H1 (cell line): ENCODE data around the gene PSME2. TPM values are rescaled to one million over a fixed set of nuclear protein-coding genes. Genes with fewer than 3 reads are reported as not detected.

ENCODE experiments used
- ASH2L ChIP-seq: fragments of 200-600, 300-600 bp; sonication (generic); IDR thresholded peaks from one replicate; pipeline ENCODE4 v1.7.1; 2017; ENCODE audit warnings: low read length
- CHD2 ChIP-seq: IDR thresholded peaks from 2 replicates; pipeline ENCODE4 v1.6.1; 2012; ENCODE audit warnings: low read length, improper control_type of control experiment
- KDM4A ChIP-seq: IDR thresholded peaks from one replicate; pipeline ENCODE4 v1.7.1; 2012; ENCODE audit warnings: low read depth, mild to moderate bottlenecking, moderate library complexity, low read length, inconsistent platforms; ENCODE audit not compliant: severe bottlenecking
- NRF1 ChIP-seq: IDR thresholded peaks from 2 replicates; pipeline ENCODE4 v1.6.1; 2011; ENCODE audit warnings: mild to moderate bottlenecking, low read depth, low read length, improper control_type of control experiment
- PHF8 ChIP-seq: fragments of 200-600 bp; sonication (generic); conservative IDR thresholded peaks from 2 replicates; pipeline ENCODE4 v1.7.1; 2012; ENCODE audit warnings: low read depth, mild to moderate bottlenecking, inconsistent platforms, low read length, moderate library complexity
- SIN3A ChIP-seq, 2 experiments: IDR thresholded peaks in 1 of 2; conservative IDR thresholded peaks in 1 of 2; 2 replicates each; pipeline ENCODE4 v1.6.1; 2011 to 2012; ENCODE audit warnings: low read length in 2 of 2, improper control_type of control experiment in 1 of 2, low read depth in 1 of 2, mild to moderate bottlenecking in 1 of 2
- SP4 ChIP-seq: IDR thresholded peaks from 2 replicates; pipeline ENCODE4 v1.6.1; 2012; ENCODE audit warnings: low read length, inconsistent platforms
- SRF ChIP-seq: IDR thresholded peaks from 2 replicates; pipeline ENCODE4 v1.6.1; 2011; ENCODE audit warnings: mild to moderate bottlenecking, low read depth, low read length, moderate library complexity
- TBP ChIP-seq: IDR thresholded peaks from 2 replicates; pipeline ENCODE4 v1.6.1; 2011; ENCODE audit warnings: low read depth, low read length, improper control_type of control experiment
- polyA plus RNA-seq, 7 experiments: library from polyadenylated mRNA; depleted of rRNA in 3 of 7; stranded (reverse) in 5 of 7; unstranded in 2 of 7; fragments of >200 nt in 5 of 7; fragments of 200-250 nt in 2 of 7; gene quantifications; 1 replicate in 5 of 7; 2 replicates in 1 of 7; 4 replicates in 1 of 7; pipeline versions ENCODE4 v1.2.1 to v1.2.3, GENCODE V29; 2011 to 2013; ENCODE audit warnings: missing spikeins in 2 of 7, mixed read lengths in 2 of 7
- total RNA-seq: library from RNA; stranded (reverse); fragmentation: NEBNext Ultra II Directional; extraction: Animal tissue kit (Norgen Biotek cat#: 25700); gene quantifications from 2 replicates; pipeline ENCODE4 v1.2.1, GENCODE V29; 2021
- TF ChIP-seq, protein P1 (sequence below): fragments of 300-600 bp; sonication (generic); IDR thresholded peaks from 2 replicates; pipeline ENCODE4 v1.7.1; 2012; ENCODE audit warnings: low read length, moderate library complexity, mild to moderate bottlenecking, inconsistent platforms; ENCODE audit not compliant: insufficient replicate concordance

The PSME2 gene
- total and polyA plus RNA-seq, 2 of the 8 experiments (the other 6 are each of a cell fraction or from before 2014, with no cell fraction given) = 71.8 to 111 TPM

GRCh38 chr14:24135834-24136683 lies 10.4 kb downstream of the PSME2 start, which contains the start of gene PSME1 (continued):
- TF ChIP-seq, protein P1, sequence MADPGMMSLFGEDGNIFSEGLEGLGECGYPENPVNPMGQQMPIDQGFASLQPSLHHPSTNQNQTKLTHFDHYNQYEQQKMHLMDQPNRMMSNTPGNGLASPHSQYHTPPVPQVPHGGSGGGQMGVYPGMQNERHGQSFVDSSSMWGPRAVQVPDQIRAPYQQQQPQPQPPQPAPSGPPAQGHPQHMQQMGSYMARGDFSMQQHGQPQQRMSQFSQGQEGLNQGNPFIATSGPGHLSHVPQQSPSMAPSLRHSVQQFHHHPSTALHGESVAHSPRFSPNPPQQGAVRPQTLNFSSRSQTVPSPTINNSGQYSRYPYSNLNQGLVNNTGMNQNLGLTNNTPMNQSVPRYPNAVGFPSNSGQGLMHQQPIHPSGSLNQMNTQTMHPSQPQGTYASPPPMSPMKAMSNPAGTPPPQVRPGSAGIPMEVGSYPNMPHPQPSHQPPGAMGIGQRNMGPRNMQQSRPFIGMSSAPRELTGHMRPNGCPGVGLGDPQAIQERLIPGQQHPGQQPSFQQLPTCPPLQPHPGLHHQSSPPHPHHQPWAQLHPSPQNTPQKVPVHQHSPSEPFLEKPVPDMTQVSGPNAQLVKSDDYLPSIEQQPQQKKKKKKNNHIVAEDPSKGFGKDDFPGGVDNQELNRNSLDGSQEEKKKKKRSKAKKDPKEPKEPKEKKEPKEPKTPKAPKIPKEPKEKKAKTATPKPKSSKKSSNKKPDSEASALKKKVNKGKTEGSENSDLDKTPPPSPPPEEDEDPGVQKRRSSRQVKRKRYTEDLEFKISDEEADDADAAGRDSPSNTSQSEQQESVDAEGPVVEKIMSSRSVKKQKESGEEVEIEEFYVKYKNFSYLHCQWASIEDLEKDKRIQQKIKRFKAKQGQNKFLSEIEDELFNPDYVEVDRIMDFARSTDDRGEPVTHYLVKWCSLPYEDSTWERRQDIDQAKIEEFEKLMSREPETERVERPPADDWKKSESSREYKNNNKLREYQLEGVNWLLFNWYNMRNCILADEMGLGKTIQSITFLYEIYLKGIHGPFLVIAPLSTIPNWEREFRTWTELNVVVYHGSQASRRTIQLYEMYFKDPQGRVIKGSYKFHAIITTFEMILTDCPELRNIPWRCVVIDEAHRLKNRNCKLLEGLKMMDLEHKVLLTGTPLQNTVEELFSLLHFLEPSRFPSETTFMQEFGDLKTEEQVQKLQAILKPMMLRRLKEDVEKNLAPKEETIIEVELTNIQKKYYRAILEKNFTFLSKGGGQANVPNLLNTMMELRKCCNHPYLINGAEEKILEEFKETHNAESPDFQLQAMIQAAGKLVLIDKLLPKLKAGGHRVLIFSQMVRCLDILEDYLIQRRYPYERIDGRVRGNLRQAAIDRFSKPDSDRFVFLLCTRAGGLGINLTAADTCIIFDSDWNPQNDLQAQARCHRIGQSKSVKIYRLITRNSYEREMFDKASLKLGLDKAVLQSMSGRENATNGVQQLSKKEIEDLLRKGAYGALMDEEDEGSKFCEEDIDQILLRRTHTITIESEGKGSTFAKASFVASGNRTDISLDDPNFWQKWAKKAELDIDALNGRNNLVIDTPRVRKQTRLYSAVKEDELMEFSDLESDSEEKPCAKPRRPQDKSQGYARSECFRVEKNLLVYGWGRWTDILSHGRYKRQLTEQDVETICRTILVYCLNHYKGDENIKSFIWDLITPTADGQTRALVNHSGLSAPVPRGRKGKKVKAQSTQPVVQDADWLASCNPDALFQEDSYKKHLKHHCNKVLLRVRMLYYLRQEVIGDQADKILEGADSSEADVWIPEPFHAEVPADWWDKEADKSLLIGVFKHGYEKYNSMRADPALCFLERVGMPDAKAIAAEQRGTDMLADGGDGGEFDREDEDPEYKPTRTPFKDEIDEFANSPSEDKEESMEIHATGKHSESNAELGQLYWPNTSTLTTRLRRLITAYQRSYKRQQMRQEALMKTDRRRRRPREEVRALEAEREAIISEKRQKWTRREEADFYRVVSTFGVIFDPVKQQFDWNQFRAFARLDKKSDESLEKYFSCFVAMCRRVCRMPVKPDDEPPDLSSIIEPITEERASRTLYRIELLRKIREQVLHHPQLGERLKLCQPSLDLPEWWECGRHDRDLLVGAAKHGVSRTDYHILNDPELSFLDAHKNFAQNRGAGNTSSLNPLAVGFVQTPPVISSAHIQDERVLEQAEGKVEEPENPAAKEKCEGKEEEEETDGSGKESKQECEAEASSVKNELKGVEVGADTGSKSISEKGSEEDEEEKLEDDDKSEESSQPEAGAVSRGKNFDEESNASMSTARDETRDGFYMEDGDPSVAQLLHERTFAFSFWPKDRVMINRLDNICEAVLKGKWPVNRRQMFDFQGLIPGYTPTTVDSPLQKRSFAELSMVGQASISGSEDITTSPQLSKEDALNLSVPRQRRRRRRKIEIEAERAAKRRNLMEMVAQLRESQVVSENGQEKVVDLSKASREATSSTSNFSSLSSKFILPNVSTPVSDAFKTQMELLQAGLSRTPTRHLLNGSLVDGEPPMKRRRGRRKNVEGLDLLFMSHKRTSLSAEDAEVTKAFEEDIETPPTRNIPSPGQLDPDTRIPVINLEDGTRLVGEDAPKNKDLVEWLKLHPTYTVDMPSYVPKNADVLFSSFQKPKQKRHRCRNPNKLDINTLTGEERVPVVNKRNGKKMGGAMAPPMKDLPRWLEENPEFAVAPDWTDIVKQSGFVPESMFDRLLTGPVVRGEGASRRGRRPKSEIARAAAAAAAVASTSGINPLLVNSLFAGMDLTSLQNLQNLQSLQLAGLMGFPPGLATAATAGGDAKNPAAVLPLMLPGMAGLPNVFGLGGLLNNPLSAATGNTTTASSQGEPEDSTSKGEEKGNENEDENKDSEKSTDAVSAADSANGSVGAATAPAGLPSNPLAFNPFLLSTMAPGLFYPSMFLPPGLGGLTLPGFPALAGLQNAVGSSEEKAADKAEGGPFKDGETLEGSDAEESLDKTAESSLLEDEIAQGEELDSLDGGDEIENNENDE = no peak
- TF ChIP-seq CHD2 = peak; percentile 34; the same call in 1 of the 2 replicates
- 0 out of 2 replicates have a peak, but pooled peaks have one; percentile 23 for TF ChIP-seq SP4
- TF ChIP-seq TBP = peak; percentile 81
- no peak for TF ChIP-seq NRF1
- TF ChIP-seq SIN3A (conservative IDR thresholded peaks at IDR 0.05 in 1 of 2, IDR thresholded peaks at IDR 0.05 in 1 of 2; ENCODE audit: low read depth in 1 of 2, low read length in 2 of 2) = peak in 1 of 2 experiments; percentile 22; a peak in 1 of 4 replicates
- TF ChIP-seq ASH2L = peak; percentile 36
- TF ChIP-seq PHF8 = peak; percentile 44; the same call in 1 of the 2 replicates
- TF ChIP-seq SRF = no peak
- TF ChIP-seq KDM4A = peak; percentile 70
